Measurements from ENCODE around the gene EPHA6.

Gene EPHA6

GRCh38 chr3:97705764-97706163 is 891.4 kb downstream of the EPHA6 start:
- no peak for DNase-seq (ENCODE audit: low spot score)

GRCh38 chr3:97706226-97706625 is 891.8 kb downstream of the EPHA6 start:
- DNase-seq (ENCODE audit: low spot score): no peak

GRCh38 chr3:97711654-97712053 is 897.3 kb downstream of the EPHA6 start:
- no peak for DNase-seq (ENCODE audit: low spot score)

- DNase-seq (ENCODE audit: low spot score): no peak
These were observed 898.5 kb downstream of the EPHA6 start for GRCh38 chr3:97712919-97713318.

GRCh38 chr3:97713634-97714033 is 899.2 kb downstream of the EPHA6 start:
- DNase-seq (ENCODE audit: low spot score): no peak

GRCh38 chr3:97719156-97719821 is 904.9 kb downstream of the EPHA6 start:
- DNase-seq (ENCODE audit: low spot score): peak; percentile 68

GRCh38 chr3:97720417-97720816 is 906.0 kb downstream of the EPHA6 start:
- DNase-seq (ENCODE audit: low spot score): no peak

GRCh38 chr3:97721446-97721845 is 907.1 kb downstream of the EPHA6 start:
- DNase-seq (ENCODE audit: low spot score): no peak

GRCh38 chr3:97736928-97737327 is 922.5 kb downstream of the EPHA6 start:
- DNase-seq (ENCODE audit: low spot score): no peak

GRCh38 chr3:97738761-97739160 is 924.4 kb downstream of the EPHA6 start:
- no peak for DNase-seq (ENCODE audit: low spot score)

- DNase-seq (ENCODE audit: low spot score): no peak
These were observed 927.6 kb downstream of the EPHA6 start for GRCh38 chr3:97742036-97742435.

- no peak for DNase-seq (ENCODE audit: low spot score)
These were observed 929.9 kb downstream of the EPHA6 start for GRCh38 chr3:97744289-97744688.

- DNase-seq (ENCODE audit: low spot score): no peak
These were observed 949.4 kb downstream of the EPHA6 start for GRCh38 chr3:97763586-97764406.

- DNase-seq (ENCODE audit: low spot score): peak; percentile 90
These were observed 950.2 kb downstream of the EPHA6 start, which contains the start of gene ARL6 for GRCh38 chr3:97764407-97765238. Gene ARL6, plus strand, starts transcription at chr3:97764758. Its CDS starts 3,350 bp downstream, at chr3:97768108.

- no peak for DNase-seq (ENCODE audit: low spot score)
These were observed 950.9 kb downstream of the EPHA6 start for GRCh38 chr3:97765336-97765735.

- DNase-seq (ENCODE audit: low spot score): no peak
These were observed 958.5 kb downstream of the EPHA6 start for GRCh38 chr3:97772926-97773325.

- no peak for DNase-seq (ENCODE audit: low spot score)
These were observed 963.8 kb downstream of the EPHA6 start for GRCh38 chr3:97778152-97778551.

GRCh38 chr3:97793420-97794019 is 979.1 kb downstream of the EPHA6 start:
- DNase-seq (ENCODE audit: low spot score): no peak

GRCh38 chr3:97795951-97796350 is 981.6 kb downstream of the EPHA6 start:
- no peak for DNase-seq (ENCODE audit: low spot score)
